ENCODE results near the gene RPL10A.
"Not testable (repeated sequence)": the region's sequence is repeated elsewhere in the genome, so short reads cannot be mapped to it uniquely, and the experiment has no call there.

RPL10A gene

GRCh38 chr6:35427435-35427834, 40.8 kb upstream of the RPL10A start:
- TF ChIP-seq CTCF (IDR thresholded peaks at IDR 0.05; ENCODE audit: insufficient read depth, low read length, poor library complexity, severe bottlenecking): no peak
- H3K4me3 ChIP-seq (replicated peaks; ENCODE audit: low read depth, low read length): no peak overlapping the region
- peaks cover 12% of the 10 kb centered on the region for H3K36me3 ChIP-seq (ENCODE audit: control insufficient read depth, insufficient read depth, low read length)
- no peaks in the 10 kb centered on the region for H3K27me3 ChIP-seq (replicated peaks; ENCODE audit: control insufficient read depth, insufficient read depth, low read length)
- DNase-seq (ENCODE audit: extremely low read depth, insufficient read length): no peak

- Histone ChIP-seq H3K4me3 (replicated peaks; ENCODE audit: low read depth, low read length) (no peak overlapping the region), H3K36me3 (ENCODE audit: control insufficient read depth, insufficient read depth, low read length) (peaks cover 12% of the 10 kb centered on the region), H3K27me3 (replicated peaks; ENCODE audit: control insufficient read depth, insufficient read depth, low read length) (no peaks in the 10 kb centered on the region)
- no peak for TF ChIP-seq CTCF (IDR thresholded peaks at IDR 0.05; ENCODE audit: insufficient read depth, low read length, poor library complexity, severe bottlenecking)
- DNase-seq (ENCODE audit: extremely low read depth, insufficient read length): no peak
These were observed 40.3 kb upstream of the RPL10A start for GRCh38 chr6:35427851-35428321.

- no peak for DNase-seq (ENCODE audit: extremely low read depth, insufficient read length)
- H3K4me3 ChIP-seq (replicated peaks; ENCODE audit: low read depth, low read length): no peak overlapping the region
- TF ChIP-seq CTCF (IDR thresholded peaks at IDR 0.05; ENCODE audit: insufficient read depth, low read length, poor library complexity, severe bottlenecking): no peak
- H3K27me3 ChIP-seq (replicated peaks; ENCODE audit: control insufficient read depth, insufficient read depth, low read length): no peaks in the 10 kb centered on the region
- peaks cover 12% of the 10 kb centered on the region for H3K36me3 ChIP-seq (ENCODE audit: control insufficient read depth, insufficient read depth, low read length)
These were observed 39.6 kb upstream of the RPL10A start for GRCh38 chr6:35428421-35429149.

- TF ChIP-seq CTCF (IDR thresholded peaks at IDR 0.05; ENCODE audit: insufficient read depth, low read length, poor library complexity, severe bottlenecking): no peak
- no peak for DNase-seq (ENCODE audit: extremely low read depth, insufficient read length)
- Histone ChIP-seq H3K36me3 (ENCODE audit: control insufficient read depth, insufficient read depth, low read length) (peaks cover 12% of the 10 kb centered on the region), H3K27me3 (replicated peaks; ENCODE audit: control insufficient read depth, insufficient read depth, low read length) (no peaks in the 10 kb centered on the region), H3K4me3 (replicated peaks; ENCODE audit: low read depth, low read length) (no peak overlapping the region)
These were observed 38.7 kb upstream of the RPL10A start for GRCh38 chr6:35429463-35429862.

- Histone ChIP-seq H3K27me3 (replicated peaks; ENCODE audit: control insufficient read depth, insufficient read depth, low read length) (no peaks in the 10 kb centered on the region), H3K4me3 (replicated peaks; ENCODE audit: low read depth, low read length) (no peak overlapping the region), H3K36me3 (ENCODE audit: control insufficient read depth, insufficient read depth, low read length) (peaks cover under 1% of the 10 kb centered on the region; the same call in 1 of the 2 replicates)
- no peak for DNase-seq (ENCODE audit: extremely low read depth, insufficient read length)
- TF ChIP-seq CTCF (IDR thresholded peaks at IDR 0.05; ENCODE audit: insufficient read depth, low read length, poor library complexity, severe bottlenecking): no peak
These were observed 35.9 kb upstream of the RPL10A start for GRCh38 chr6:35432291-35432690.

- H3K4me3 ChIP-seq (replicated peaks; ENCODE audit: low read depth, low read length); DNase-seq (ENCODE audit: extremely low read depth, insufficient read length); H3K27me3 ChIP-seq (replicated peaks; ENCODE audit: control insufficient read depth, insufficient read depth, low read length); H3K36me3 ChIP-seq (ENCODE audit: control insufficient read depth, insufficient read depth, low read length): not testable (repeated sequence)
These were observed 35.5 kb upstream of the RPL10A start for GRCh38 chr6:35432702-35433101.

Measured in GM06990 (cell line).